Smooth muscle cell (in vitro differentiated cells): Measurements from ENCODE around the gene CD40. TPM values are rescaled to one million over a fixed set of nuclear protein-coding genes. Genes with fewer than 3 reads are reported as not detected.

Experiments used
- DNase-seq: peaks from one replicate; lab custom pipeline; 2025; ENCODE audit not compliant: unreplicated experiment; lab: John Stamatoyannopoulos, UW
- H2AFZ ChIP-seq: fragments of 200-600 bp; sonication (generic); 2 replicates; pipeline ENCODE4 v1.6.0; 2016; ENCODE audit warnings: antibody characterized with exemption, low read depth, mild to moderate bottlenecking
- H3F3A ChIP-seq: fragments of 200-600 bp; sonication (generic); 2 replicates; pipeline ENCODE4 v1.6.0; 2017; ENCODE audit warnings: antibody characterized with exemption, low read depth
- H3K27ac ChIP-seq: fragments of 200-600 bp; sonication (generic); 2 replicates; pipeline ENCODE4 v1.5.1; 2016; ENCODE audit warnings: low read depth, mild to moderate bottlenecking
- H3K27me3 ChIP-seq: fragments of 200-600 bp; sonication (generic); 2 replicates; pipeline ENCODE4 v1.6.1; 2016; ENCODE audit warnings: low read depth, mild to moderate bottlenecking
- H3K36me3 ChIP-seq: fragments of 200-600 bp; sonication (generic); 2 replicates; pipeline ENCODE4 v1.5.1; 2016; ENCODE audit warnings: low read depth
- H3K4me1 ChIP-seq: fragments of 200-600 bp; sonication (generic); 2 replicates; pipeline ENCODE4 v1.5.1; 2016; ENCODE audit warnings: low read depth
- H3K4me2 ChIP-seq: fragments of 200-600 bp; sonication (generic); 2 replicates; pipeline ENCODE4 v1.6.0; 2016; ENCODE audit warnings: mild to moderate bottlenecking
- H3K4me3 ChIP-seq: fragments of 200-600 bp; sonication (generic); 2 replicates; pipeline ENCODE4 v1.5.1; 2016; ENCODE audit warnings: mild to moderate bottlenecking
- H3K79me2 ChIP-seq: fragments of 200-600 bp; sonication (generic); 2 replicates; pipeline ENCODE4 v1.6.0; 2016; ENCODE audit warnings: low read depth, mild to moderate bottlenecking
- H3K9ac ChIP-seq: fragments of 200-600 bp; sonication (generic); 2 replicates; pipeline ENCODE4 v1.6.0; 2016; ENCODE audit warnings: low read depth
- H3K9me3 ChIP-seq: fragments of 200-600 bp; sonication (generic); replicated peaks from 2 replicates; pipeline ENCODE4 v1.5.1; 2016; ENCODE audit warnings: low read depth
- H4K20me1 ChIP-seq: fragments of 200-600 bp; sonication (generic); 2 replicates; pipeline ENCODE4 v1.6.0; 2016; ENCODE audit warnings: low read depth
- CTCF ChIP-seq: fragments of 200-600 bp; sonication (generic); IDR thresholded peaks from 2 replicates; pipeline ENCODE4 v1.5.1; 2017; ENCODE audit warnings: borderline replicate concordance, mild to moderate bottlenecking, antibody characterized with exemption; ENCODE audit not compliant: insufficient read depth, poor library complexity, severe bottlenecking
- WGBS: methylation state at CpG from one replicate; pipeline ENCODE4 v1.1.7; 2016; ENCODE audit warnings: low lambda C conversion rate; 5-methylcytosine and 5-hydroxymethylcytosine counted together
- polyA plus RNA-seq: library from polyadenylated mRNA; unstranded; fragments of >200 nt; fragmentation: Nextera tagmentation; extraction: Ambion mirVana; gene quantifications from 2 replicates; pipeline ENCODE4 v1.2.1, GENCODE V29; 2016
- total RNA-seq: library from RNA; depleted of rRNA; stranded (reverse); fragments of >200 nt; gene quantifications from 2 replicates; pipeline ENCODE4 v1.2.3, GENCODE V29; 2014

Gene CD40
- total and polyA plus RNA-seq, 2 experiments from 2014 or later, result 13.8 to 27.4 TPM

GRCh38 chr20:46164254-46164653 is 46.1 kb downstream of the CD40 start:
- H3K36me3 ChIP-seq, result no peaks in the 10 kb centered on the region
- H3K79me2 ChIP-seq, result no peaks in the 10 kb centered on the region
- H4K20me1 ChIP-seq, result no peaks in the 10 kb centered on the region
- peaks cover 17% of the 10 kb centered on the region for H3K27me3 ChIP-seq
- no peak for DNase-seq
- H3K4me1 ChIP-seq, result no peaks in the 10 kb centered on the region
- no peak overlapping the region for H3K9ac ChIP-seq
- H2AFZ ChIP-seq, result no peak overlapping the region
- H3K27ac ChIP-seq, result no peak overlapping the region
- TF ChIP-seq CTCF, result no peak
- H3F3A ChIP-seq, result no peaks in the 10 kb centered on the region
- H3K4me3 ChIP-seq, result no peak overlapping the region
- no peaks in the 10 kb centered on the region for H3K9me3 ChIP-seq
- WGBS, result 53% methylated on average over 7 of the region's 7 CpGs
- no peak overlapping the region for H3K4me2 ChIP-seq

- Histone ChIP-seq H3K79me2 (no peaks in the 10 kb centered on the region), H3K4me1 (no peaks in the 10 kb centered on the region), H3K4me3 (no peak overlapping the region), H3K27me3 (peaks cover 27% of the 10 kb centered on the region), H3F3A (no peaks in the 10 kb centered on the region), H3K4me2 (no peak overlapping the region), H2AFZ (no peak overlapping the region), H3K27ac (no peak overlapping the region), H3K36me3 (no peaks in the 10 kb centered on the region), H3K9ac (no peak overlapping the region), H4K20me1 (no peaks in the 10 kb centered on the region), H3K9me3 (no peaks in the 10 kb centered on the region)
- TF ChIP-seq CTCF, result no peak
- no peak for DNase-seq
These were observed 49.0 kb downstream of the CD40 start for GRCh38 chr20:46167080-46167479.

GRCh38 chr20:46168438-46168837 is 50.3 kb downstream of the CD40 start:
- no peaks in the 10 kb centered on the region for H3K9me3 ChIP-seq
- TF ChIP-seq CTCF, result no peak
- no peak overlapping the region for H3K4me2 ChIP-seq
- H3F3A ChIP-seq, result no peaks in the 10 kb centered on the region
- no peaks in the 10 kb centered on the region for H4K20me1 ChIP-seq
- no peaks in the 10 kb centered on the region for H3K4me1 ChIP-seq
- H3K27me3 ChIP-seq, result peaks cover 40% of the 10 kb centered on the region
- no peak overlapping the region for H2AFZ ChIP-seq
- 80% methylated on average over 8 of the region's 8 CpGs for WGBS
- H3K36me3 ChIP-seq, result no peaks in the 10 kb centered on the region
- H3K79me2 ChIP-seq, result no peaks in the 10 kb centered on the region
- H3K4me3 ChIP-seq, result no peak overlapping the region
- DNase-seq, result no peak
- H3K9ac ChIP-seq, result no peak overlapping the region
- H3K27ac ChIP-seq, result no peak overlapping the region
